HepG2 (cell line): ENCODE measurements around the gene LIPT1. TPM values are rescaled to one million over a fixed set of nuclear protein-coding genes. Genes with fewer than 3 reads are reported as not detected.

Experiments
- ATAC-seq: fragments of 200-7000 bp; cut with Tn5 transposase; 3 replicates; pipeline ENCODE4 v1.9.1; 2020; ENCODE audit warnings: mild to moderate bottlenecking, moderate library complexity
- BruUV-seq: library from RNA; stranded (reverse); fragments of 400-500 nt; replicated peaks from 2 replicates; lab custom pipeline; 2021; lab: Mats Ljungman, UMichigan
- CTCF ChIA-PET: fragments of 300-600 bp; formaldehyde crosslinking; extraction: SDS; loops from one replicate; lab custom pipeline; 2021; ENCODE audit warnings: low total read pairs, inconsistent platforms, low intra/inter-chr PET ratio; lab: Yijun Ruan, JAX
- POLR2A ChIA-PET: fragments of 350-600 bp; sonication (Branson Sonifier 250); formaldehyde crosslinking; loops from one replicate; lab custom pipeline; 2020; ENCODE audit warnings: antibody characterized with exemption, inconsistent platforms; lab: Yijun Ruan, JAX
- DNase-seq: peaks from one replicate; pipeline ENCODE4 v3.0.0-alpha.2; 2015; ENCODE audit warnings: low spot score
- FAIRE-seq: peaks from 3 replicates; lab custom pipeline; 2011; peaks lifted over from hg19 to GRCh38; lab: Jason Lieb, UNC
- H2AFZ ChIP-seq: one replicate; pipeline ENCODE4 v1.6.1; 2011; ENCODE audit warnings: low read length, inconsistent platforms
- H3K27ac ChIP-seq: fragments of 300-600 bp; 3 replicates; pipeline ENCODE4 v1.8.0; 2011; ENCODE audit warnings: mixed run types, mild to moderate bottlenecking, mixed read lengths, low read length, inconsistent platforms; ENCODE audit not compliant: insufficient read depth; ENCODE audit errors: extremely low read length
- H3K27me3 ChIP-seq, 2 experiments: fragments of 200-600 bp in 1 of 2; 2 replicates in 1 of 2; 3 replicates in 1 of 2; pipeline versions ENCODE4 v1.6.0 to v1.8.0; 2011; ENCODE audit warnings: low read length in 2 of 2, mild to moderate bottlenecking in 2 of 2, moderate library complexity in 2 of 2, inconsistent platforms in 1 of 2; ENCODE audit not compliant: insufficient read depth in 2 of 2, control insufficient read depth in 1 of 2
- H3K36me3 ChIP-seq, 2 experiments: fragments of 200-600 bp in 1 of 2; replicated peaks in 1 of 2; 2 replicates in 1 of 2; 3 replicates in 1 of 2; pipeline versions ENCODE4 v1.5.1 to v1.8.0; 2011; ENCODE audit warnings: low read length in 2 of 2, inconsistent platforms in 1 of 2; ENCODE audit not compliant: insufficient read depth in 2 of 2, control insufficient read depth in 1 of 2
- H3K4me1 ChIP-seq: 2 replicates; pipeline ENCODE4 v1.5.1; 2012; ENCODE audit warnings: low read length, inconsistent platforms; ENCODE audit not compliant: insufficient read depth
- H3K4me2 ChIP-seq: 2 replicates; pipeline ENCODE4 v1.6.0; 2011; ENCODE audit warnings: low read depth, low read length, inconsistent platforms
- H3K4me3 ChIP-seq, 3 experiments: fragments of 200-600 bp in 1 of 3; sonication (generic), shearing (Covaris generic) in 1 of 3; replicated peaks in 1 of 3; 2 replicates each; pipeline ENCODE4 v1.5.1; 2011 to 2016; ENCODE audit warnings: low read length in 3 of 3, inconsistent platforms in 2 of 3, low read depth in 2 of 3, mild to moderate bottlenecking in 2 of 3, control low read depth in 1 of 3, mixed read lengths in 1 of 3; ENCODE audit not compliant: insufficient read depth in 1 of 3
- H3K79me2 ChIP-seq: one replicate; pipeline ENCODE4 v1.6.1; 2011; ENCODE audit warnings: low read length, inconsistent platforms; ENCODE audit not compliant: insufficient read depth
- H3K9ac ChIP-seq: 2 replicates; pipeline ENCODE4 v1.6.0; 2011; ENCODE audit warnings: mild to moderate bottlenecking, low read depth, low read length, inconsistent platforms; ENCODE audit not compliant: insufficient read depth
- H3K9me3 ChIP-seq: 2 replicates; pipeline ENCODE4 v1.5.1; 2012; ENCODE audit warnings: mild to moderate bottlenecking, low read length
- H4K20me1 ChIP-seq: 2 replicates; pipeline ENCODE4 v1.6.0; 2011; ENCODE audit warnings: inconsistent platforms, mild to moderate bottlenecking, low read length, moderate library complexity; ENCODE audit not compliant: insufficient read depth
- AHR ChIP-seq: IDR thresholded peaks from 2 replicates; pipeline ENCODE4 v1.6.1; 2018; ENCODE audit warnings: missing genetic modification reagents, missing compliant biosample characterization
- HNF4A ChIP-seq: sonication (generic); formaldehyde crosslinking; IDR thresholded peaks from 2 replicates; pipeline ENCODE4 v1.4.0; 2020; ENCODE audit warnings: missing genetic modification reagents
- PHF20 ChIP-seq: sonication (generic); formaldehyde crosslinking; IDR thresholded peaks from 2 replicates; pipeline ENCODE4 v1.5.0; 2020; ENCODE audit warnings: mild to moderate bottlenecking, missing genetic modification reagents
- RARA ChIP-seq: IDR thresholded peaks from 2 replicates; pipeline ENCODE4 v1.6.1; 2016; ENCODE audit warnings: missing genetic modification reagents, missing compliant biosample characterization
- ZBTB2 ChIP-seq: sonication (generic); formaldehyde crosslinking; IDR thresholded peaks from 2 replicates; pipeline ENCODE4 v1.8.0; 2022; ENCODE audit warnings: low read depth, missing genetic modification reagents
- ZMYM4 ChIP-seq: sonication (generic); formaldehyde crosslinking; IDR thresholded peaks from 2 replicates; pipeline ENCODE4 v1.8.1; 2023; ENCODE audit warnings: mild to moderate bottlenecking, missing genetic modification reagents
- ZNF138 ChIP-seq: sonication (generic); formaldehyde crosslinking; IDR thresholded peaks from 2 replicates; pipeline ENCODE4 v1.5.0; 2020; ENCODE audit warnings: mild to moderate bottlenecking, low read depth, missing genetic modification reagents
- ZNF142 ChIP-seq: sonication (generic); formaldehyde crosslinking; IDR thresholded peaks from 2 replicates; pipeline ENCODE4 v1.4.0; 2020; ENCODE audit warnings: missing genetic modification reagents
- ZNF18 ChIP-seq: sonication (generic); formaldehyde crosslinking; IDR thresholded peaks from 2 replicates; pipeline ENCODE4 v1.8.0; 2022; ENCODE audit warnings: mild to moderate bottlenecking, missing genetic modification reagents; ENCODE audit not compliant: insufficient replicate concordance
- ZNF572 ChIP-seq: sonication (generic); formaldehyde crosslinking; IDR thresholded peaks from 2 replicates; pipeline ENCODE4 v1.5.1; 2020; ENCODE audit warnings: mild to moderate bottlenecking, missing genetic modification reagents
- ZNF780A ChIP-seq: sonication (generic); formaldehyde crosslinking; IDR thresholded peaks from 2 replicates; pipeline ENCODE4 v1.8.0; 2022; ENCODE audit warnings: mild to moderate bottlenecking, missing genetic modification reagents, moderate library complexity
- WGBS: methylation state at CpG from one replicate; pipeline ENCODE4 v1.1.6; 2017; ENCODE audit warnings: low lambda C conversion rate; 5-methylcytosine and 5-hydroxymethylcytosine counted together
- in situ Hi-C: cut with HindIII; loops from 2 replicates; pipeline ENCODE4 v1.10.0; 2017; ENCODE audit warnings: low pct_unique_long_range_greater_than_20kb; ENCODE audit not compliant: extremely low pct_ligation_motif_present
- intact Hi-C: fragments of 100-400 bp; cut with micrococcal nuclease; formaldehyde crosslinking; loops from one replicate; pipeline ENCODE4 v1.10.0; 2022; ENCODE audit not compliant: unreplicated experiment
- polyA plus RNA-seq, 8 experiments: library from polyadenylated mRNA; depleted of rRNA in 3 of 8; stranded (reverse) in 7 of 8; unstranded in 1 of 8; fragments of >200 nt; fragmentation: Illumina TruSeq in 4 of 8; extraction: Trizol in 4 of 8; gene quantifications; 2 replicates each; pipeline versions ENCODE4 v1.2.1 to v1.2.3, GENCODE V29; 2011 to 2016; ENCODE audit warnings: low read depth in 4 of 8, missing spikeins in 1 of 8, mixed read lengths in 1 of 8; ENCODE audit not compliant: insufficient read depth in 1 of 8
- total RNA-seq, 5 experiments: library from RNA; depleted of rRNA; stranded (reverse); fragments of >200 nt; fragmentation: Illumina TruSeq; extraction: Trizol; gene quantifications; 2 replicates each; pipeline ENCODE4 v1.2.3, GENCODE V29; 2016; ENCODE audit warnings: low read depth in 1 of 5
- TF ChIP-seq, protein P1 (sequence below): sonication (generic); formaldehyde crosslinking; IDR thresholded peaks from 2 replicates; pipeline ENCODE4 v1.5.1; 2020; ENCODE audit warnings: mild to moderate bottlenecking, missing genetic modification reagents, moderate library complexity

The LIPT1 gene
- total and polyA plus RNA-seq, 2 of the 13 experiments (the other 11 are each of a cell fraction or from before 2014, with no cell fraction given), result 8.0 to 9.6 TPM

- CTCF ChIA-PET, result no interaction called here
- Histone ChIP-seq H3K36me3 (no peaks in the 10 kb centered on the region; a peak in 1 of 5 replicates), H3K4me2 (no peak overlapping the region), H3K27me3 (no peaks in the 10 kb centered on the region; a peak in 1 of 5 replicates), H3K9ac (no peak overlapping the region), H4K20me1 (no peaks in the 10 kb centered on the region), H3K9me3 (no peaks in the 10 kb centered on the region), H3K4me3 (no peak overlapping the region), H3K4me1 (peaks cover 25% of the 10 kb centered on the region), H3K27ac (no peak overlapping the region), H3K79me2 (peaks cover 14% of the 10 kb centered on the region), H2AFZ (no peak overlapping the region)
- DNase-seq, result no peak
- POLR2A ChIA-PET, result no interaction called here
- in situ Hi-C loops (no loop called here), intact Hi-C loops (no loop called here)
- FAIRE-seq, result no peak
- 98% methylated on average over 1 of the region's 1 CpG for WGBS
- ATAC-seq, result no peak
- no TSS peak for BruUV-seq
- no peak for TF ChIP-seq ZNF572
- no peak for TF ChIP-seq ZBTB2
- TF ChIP-seq ZNF142, result no peak
- TF ChIP-seq RARA (CRISPR knock-in tag), result no peak
- no peak for TF ChIP-seq ZNF780A (CRISPR knock-in tag)
- no peak for TF ChIP-seq PHF20
- TF ChIP-seq HNF4A, result no peak
- no peak for TF ChIP-seq ZNF138 (CRISPR knock-in tag)
- no peak for TF ChIP-seq AHR (CRISPR knock-in tag)
- TF ChIP-seq ZNF18 (CRISPR knock-in tag), result no peak
- TF ChIP-seq, protein P1, sequence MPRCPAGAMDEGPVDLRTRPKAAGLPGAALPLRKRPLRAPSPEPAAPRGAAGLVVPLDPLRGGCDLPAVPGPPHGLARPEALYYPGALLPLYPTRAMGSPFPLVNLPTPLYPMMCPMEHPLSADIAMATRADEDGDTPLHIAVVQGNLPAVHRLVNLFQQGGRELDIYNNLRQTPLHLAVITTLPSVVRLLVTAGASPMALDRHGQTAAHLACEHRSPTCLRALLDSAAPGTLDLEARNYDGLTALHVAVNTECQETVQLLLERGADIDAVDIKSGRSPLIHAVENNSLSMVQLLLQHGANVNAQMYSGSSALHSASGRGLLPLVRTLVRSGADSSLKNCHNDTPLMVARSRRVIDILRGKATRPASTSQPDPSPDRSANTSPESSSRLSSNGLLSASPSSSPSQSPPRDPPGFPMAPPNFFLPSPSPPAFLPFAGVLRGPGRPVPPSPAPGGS (CRISPR knock-in tag), result no peak
- TF ChIP-seq ZMYM4 (CRISPR knock-in tag), result no peak
Observed at GRCh38 chr2:99150706-99151105, 4.1 kb upstream of the LIPT1 start.
